Measurements from ENCODE around the gene ADCK1.

- TF ChIP-seq CTCF (IDR thresholded peaks at IDR 0.05) (no peak), POLR2AphosphoS5 (IDR thresholded peaks at IDR 0.05; ENCODE audit: low read depth, low read length) (no peak), SIN3A (IDR thresholded peaks at IDR 0.05; ENCODE audit: borderline replicate concordance, insufficient read depth, low read depth, low read length) (no peak)
Observed at GRCh38 chr14:77892890-77893484, 93.1 kb downstream of the ADCK1 start.
